Adrenal gland (tissue), 5 donors: ENCODE measurements around the gene ENTR1.

ENCODE experiments used
- POLR2A ChIP-seq, 2 donors: fragments of 450-650 bp; IDR thresholded peaks; one replicate each; pipeline ENCODE4 v1.6.1; 2017; ENCODE audit warnings: antibody characterized with exemption in 2 of 2, mild to moderate bottlenecking in 2 of 2, moderate library complexity in 1 of 2
- TF ChIP-seq, protein P1 (sequence below), 6 experiments: fragments of 450-650 bp in 4 of 6; fragments of 200-600 bp in 2 of 6; sonication (generic) in 1 of 6; IDR thresholded peaks; 1 replicate in 5 of 6; 2 replicates in 1 of 6; pipeline versions ENCODE4 v1.5.1 to v1.8.0; 2016 to 2021; ENCODE audit warnings: antibody characterized with exemption in 6 of 6, mild to moderate bottlenecking in 2 of 6, moderate library complexity in 1 of 6
- donor health status: DM: no; HTN: no; CAD: no.

DNA sequence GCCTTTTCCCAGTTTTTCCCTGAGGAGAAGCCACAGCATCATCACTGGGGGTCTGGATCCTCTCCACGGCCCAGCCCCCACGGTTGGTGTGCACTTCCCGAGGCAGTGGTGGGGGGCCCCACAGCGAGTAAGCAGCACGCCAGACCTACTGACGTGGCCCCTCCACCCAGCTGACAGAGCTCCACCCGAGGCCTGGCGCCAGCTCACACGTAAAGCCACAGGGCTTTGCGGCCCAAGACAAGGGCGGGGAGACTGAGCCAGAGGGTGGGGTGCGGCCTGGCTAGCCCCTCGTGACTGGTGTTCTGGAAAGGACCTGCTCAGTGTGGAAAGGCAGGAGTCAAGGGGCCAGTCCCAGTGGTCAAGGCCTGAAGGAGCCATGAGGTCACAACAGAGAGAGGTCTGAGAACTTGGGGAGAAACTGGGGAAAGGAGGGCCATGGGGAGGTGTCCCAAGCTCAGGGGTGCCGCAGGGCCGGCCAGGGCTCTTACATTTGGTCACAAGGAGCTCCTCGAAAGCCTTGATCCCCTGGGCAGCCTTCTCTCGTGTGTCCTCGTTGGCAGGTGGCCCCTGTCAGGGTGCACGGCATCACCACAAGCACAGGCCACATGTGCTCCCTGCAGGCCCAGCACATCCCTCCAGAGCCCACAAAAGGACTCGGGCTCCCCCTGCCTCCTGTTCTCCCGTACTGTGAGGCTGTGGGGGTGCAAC, 15.9 kb downstream of the ENTR1 start:
- TF ChIP-seq POLR2A (IDR thresholded peaks at IDR 0.05) = no peak
- TF ChIP-seq, protein P1, sequence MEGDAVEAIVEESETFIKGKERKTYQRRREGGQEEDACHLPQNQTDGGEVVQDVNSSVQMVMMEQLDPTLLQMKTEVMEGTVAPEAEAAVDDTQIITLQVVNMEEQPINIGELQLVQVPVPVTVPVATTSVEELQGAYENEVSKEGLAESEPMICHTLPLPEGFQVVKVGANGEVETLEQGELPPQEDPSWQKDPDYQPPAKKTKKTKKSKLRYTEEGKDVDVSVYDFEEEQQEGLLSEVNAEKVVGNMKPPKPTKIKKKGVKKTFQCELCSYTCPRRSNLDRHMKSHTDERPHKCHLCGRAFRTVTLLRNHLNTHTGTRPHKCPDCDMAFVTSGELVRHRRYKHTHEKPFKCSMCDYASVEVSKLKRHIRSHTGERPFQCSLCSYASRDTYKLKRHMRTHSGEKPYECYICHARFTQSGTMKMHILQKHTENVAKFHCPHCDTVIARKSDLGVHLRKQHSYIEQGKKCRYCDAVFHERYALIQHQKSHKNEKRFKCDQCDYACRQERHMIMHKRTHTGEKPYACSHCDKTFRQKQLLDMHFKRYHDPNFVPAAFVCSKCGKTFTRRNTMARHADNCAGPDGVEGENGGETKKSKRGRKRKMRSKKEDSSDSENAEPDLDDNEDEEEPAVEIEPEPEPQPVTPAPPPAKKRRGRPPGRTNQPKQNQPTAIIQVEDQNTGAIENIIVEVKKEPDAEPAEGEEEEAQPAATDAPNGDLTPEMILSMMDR (IDR thresholded peaks at IDR 0.05) = no peak
